A549 (cell line): ENCODE measurements around the gene IL20RA.

Source experiments
- CEBPB ChIP-seq, 2 experiments: fragments of >200 bp in 1 of 2; sonication (Bioruptor Twin) in 1 of 2; formaldehyde crosslinking in 1 of 2; IDR thresholded peaks; 2 replicates each; pipeline ENCODE4 v1.6.1; 2012 to 2016
- CTCF ChIP-seq: fragments of >200 bp; sonication (Bioruptor Twin); formaldehyde crosslinking; IDR thresholded peaks from 3 replicates; pipeline ENCODE4 v1.5.1; 2016
- FOSL2 ChIP-seq, 2 experiments: fragments of 450-650 bp in 1 of 2; fragments of >200 bp in 1 of 2; sonication (Bioruptor Twin) in 1 of 2; formaldehyde crosslinking; IDR thresholded peaks; 2 replicates each; pipeline versions ENCODE4 v1.5.0 to v1.6.1; 2016 to 2020; ENCODE audit warnings: mild to moderate bottlenecking in 1 of 2, moderate library complexity in 1 of 2
- FOXS1 ChIP-seq: fragments of 250-450 bp; sonication (Bioruptor Pico); IDR thresholded peaks from 2 replicates; pipeline ENCODE4 v1.5.0; 2020; ENCODE audit warnings: mild to moderate bottlenecking, moderate library complexity
- HMGXB4 ChIP-seq: fragments of 250-450 bp; sonication (Bioruptor Pico); IDR thresholded peaks from 2 replicates; pipeline ENCODE4 v1.5.0; 2021; ENCODE audit warnings: mild to moderate bottlenecking, moderate library complexity, borderline replicate concordance
- KDM5A ChIP-seq: fragments of 200-600 bp; sonication (generic); IDR thresholded peaks from 2 replicates; pipeline ENCODE4 v1.6.1; 2016; ENCODE audit warnings: antibody characterized with exemption, mild to moderate bottlenecking
- MAX ChIP-seq: IDR thresholded peaks from 2 replicates; pipeline ENCODE4 v1.6.1; 2012
- NFE2L2 ChIP-seq: fragments of 150-350 bp; conservative IDR thresholded peaks from 2 replicates; pipeline ENCODE4 v1.6.1; 2014; ENCODE audit warnings: low read length
- POLR2A ChIP-seq: IDR thresholded peaks from 2 replicates; pipeline ENCODE4 v1.6.1; 2012; ENCODE audit warnings: mild to moderate bottlenecking, low read length
- RNF2 ChIP-seq: fragments of 200-600 bp; sonication (generic); IDR thresholded peaks from 2 replicates; pipeline ENCODE4 v1.6.1; 2016; ENCODE audit warnings: low read depth, mild to moderate bottlenecking, antibody characterized with exemption, moderate library complexity, borderline replicate concordance
- TP53 ChIP-seq: fragments of 250-450 bp; sonication (Bioruptor Pico); IDR thresholded peaks from 2 replicates; pipeline ENCODE4 v1.5.0; 2021; ENCODE audit warnings: mild to moderate bottlenecking, moderate library complexity
- USF2 ChIP-seq: fragments of 450-650 bp; IDR thresholded peaks from 2 replicates; pipeline ENCODE4 v1.6.1; 2014; ENCODE audit warnings: antibody characterized with exemption
- TF ChIP-seq, protein P1 (sequence below): IDR thresholded peaks from 2 replicates; pipeline ENCODE4 v1.6.1; 2012; ENCODE audit warnings: low read depth, borderline replicate concordance

DNA sequence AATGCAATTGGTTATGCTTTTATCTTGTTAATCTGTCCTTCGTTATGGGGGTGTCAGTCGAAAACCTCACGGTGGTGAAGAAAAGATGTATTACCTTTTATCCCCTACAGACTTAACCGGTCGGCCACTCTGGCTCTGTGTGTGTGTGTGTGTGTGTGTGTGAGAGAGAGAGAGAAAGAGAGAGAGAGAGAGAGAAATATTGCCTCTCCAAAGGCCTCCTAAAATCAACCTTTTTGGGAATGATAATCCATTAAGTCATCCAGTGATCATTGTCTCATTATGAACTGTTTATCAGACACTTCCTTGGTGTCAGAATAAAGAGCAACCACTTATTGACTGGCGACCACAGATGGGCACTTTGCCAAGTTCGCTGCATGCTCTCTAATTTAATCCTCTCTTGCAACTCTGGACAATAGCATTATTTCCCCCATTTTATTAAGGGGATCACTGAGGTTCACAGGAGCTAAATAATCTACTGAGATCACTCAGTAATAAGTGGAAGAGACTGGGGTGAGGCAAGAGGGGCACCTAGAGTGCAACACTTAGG lies 92.0 kb downstream of the IL20RA start:
- TF ChIP-seq HMGXB4 (CRISPR knock-in tag) (no peak), CTCF (no peak), KDM5A (no peak), POLR2A (no peak), USF2 (no peak), FOXS1 (CRISPR knock-in tag) (no peak), MAX (no peak), FOSL2 (IDR thresholded peaks at IDR 0.05) (no peak), FOSL2 (CRISPR knock-in tag; IDR thresholded peaks at IDR 0.05) (no peak), TP53 (CRISPR knock-in tag) (no peak), CEBPB (IDR thresholded peaks at IDR 0.05) (no peak), RNF2 (no peak), NFE2L2 (no peak)
- TF ChIP-seq, protein P1, sequence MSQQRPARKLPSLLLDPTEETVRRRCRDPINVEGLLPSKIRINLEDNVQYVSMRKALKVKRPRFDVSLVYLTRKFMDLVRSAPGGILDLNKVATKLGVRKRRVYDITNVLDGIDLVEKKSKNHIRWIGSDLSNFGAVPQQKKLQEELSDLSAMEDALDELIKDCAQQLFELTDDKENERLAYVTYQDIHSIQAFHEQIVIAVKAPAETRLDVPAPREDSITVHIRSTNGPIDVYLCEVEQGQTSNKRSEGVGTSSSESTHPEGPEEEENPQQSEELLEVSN = no peak
